Measurements from ENCODE around the gene MAP3K10.

Gene MAP3K10

GRCh38 chr19:40234429-40235237, 43.4 kb downstream of the MAP3K10 start:
- no peak for DNase-seq

- DNase-seq, result no peak
Observed at GRCh38 chr19:40235238-40236025, 44.2 kb downstream of the MAP3K10 start.

GRCh38 chr19:40236026-40236355, 44.8 kb downstream of the MAP3K10 start:
- no peak for DNase-seq

GRCh38 chr19:40236366-40236765, 45.1 kb downstream of the MAP3K10 start:
- no peak for DNase-seq

GRCh38 chr19:40237791-40238190, 46.6 kb downstream of the MAP3K10 start:
- no peak for DNase-seq

GRCh38 chr19:40238775-40239174, 47.5 kb downstream of the MAP3K10 start:
- no peak for DNase-seq

- DNase-seq, result no peak
Observed at GRCh38 chr19:40239415-40240226, 48.4 kb downstream of the MAP3K10 start.

- no peak for DNase-seq
Observed at GRCh38 chr19:40240332-40240731, 49.1 kb downstream of the MAP3K10 start.

GRCh38 chr19:40241125-40241808, 50.0 kb downstream of the MAP3K10 start:
- no peak for DNase-seq

GRCh38 chr19:40241809-40242384, 50.7 kb downstream of the MAP3K10 start:
- DNase-seq, result no peak

- no peak for DNase-seq
Observed at GRCh38 chr19:40242480-40242879, 51.3 kb downstream of the MAP3K10 start.

- no peak for DNase-seq
Observed at GRCh38 chr19:40243181-40243580, 52.0 kb downstream of the MAP3K10 start.

- no peak for DNase-seq
Observed at GRCh38 chr19:40244579-40245317, 53.5 kb downstream of the MAP3K10 start.

- no peak for DNase-seq
Observed at GRCh38 chr19:40245506-40246128, 54.4 kb downstream of the MAP3K10 start.

GRCh38 chr19:40246292-40247073, 55.3 kb downstream of the MAP3K10 start:
- no peak for DNase-seq

GRCh38 chr19:40247178-40247577, 56.0 kb downstream of the MAP3K10 start:
- no peak for DNase-seq

- no peak for DNase-seq
Observed at GRCh38 chr19:40247735-40248262, 56.6 kb downstream of the MAP3K10 start.

- no peak for DNase-seq
Observed at GRCh38 chr19:40249201-40249600, 58.0 kb downstream of the MAP3K10 start.

GRCh38 chr19:40249781-40250180, 58.6 kb downstream of the MAP3K10 start:
- no peak for DNase-seq

- no peak for DNase-seq
Observed at GRCh38 chr19:40251244-40251643, 60.0 kb downstream of the MAP3K10 start.

All from activated gamma-delta T cell treated with Interleukin-2 at 50 U/mL for 16 hours (primary cell).